Lower lobe of right lung (tissue), 2 donors: ENCODE data around the gene ALAS1. TPM values are rescaled to one million over a fixed set of nuclear protein-coding genes. Genes with fewer than 3 reads are reported as not detected.

ENCODE experiments used
- ATAC-seq, 2 donors: fragments of 200-7000 bp; cut with Tn5 transposase; one replicate each; pipeline ENCODE4 v1.9.1; 2020 to 2022; ENCODE audit warnings: mild to moderate bottlenecking in 2 of 2, moderate library complexity in 2 of 2
- DNase-seq: peaks from one replicate; pipeline ENCODE4 v3.0.0-alpha.2; 2020
- H3K27ac ChIP-seq: fragments of 200-600 bp; one replicate; pipeline ENCODE4 v1.8.0; 2022
- H3K27me3 ChIP-seq: fragments of 200-600 bp; one replicate; pipeline ENCODE4 v1.8.0; 2022; ENCODE audit warnings: low read depth
- H3K36me3 ChIP-seq: fragments of 200-600 bp; one replicate; pipeline ENCODE4 v1.8.0; 2022; ENCODE audit warnings: mild to moderate bottlenecking
- H3K4me1 ChIP-seq: fragments of 200-600 bp; one replicate; pipeline ENCODE4 v1.8.0; 2022
- H3K4me3 ChIP-seq: fragments of 200-600 bp; one replicate; pipeline ENCODE4 v1.8.0; 2022; ENCODE audit warnings: mild to moderate bottlenecking
- H3K9me3 ChIP-seq: fragments of 200-600 bp; one replicate; pipeline ENCODE4 v1.8.0; 2022
- CTCF ChIP-seq: fragments of 200-600 bp; IDR thresholded peaks from one replicate; pipeline ENCODE4 v1.8.0; 2022; ENCODE audit warnings: antibody characterized with exemption, mild to moderate bottlenecking
- intact Hi-C: fragments of 100-400 bp; cut with DNase I; formaldehyde crosslinking; loops from one replicate; pipeline ENCODE4 v1.11.0; 2022
- total RNA-seq: library from RNA; stranded (reverse); fragmentation: NEBNext Ultra II Directional; extraction: Animal tissue kit (Norgen Biotek cat#: 25700); gene quantifications from one replicate; pipeline ENCODE4 v1.2.1, GENCODE V29; 2021
- donor health status: DM: no; HTN: yes; CAD: no; lungs with severe emphysema.

The ALAS1 gene
- total RNA-seq, 1 donor from 2014 or later: 103 TPM

- peak; percentile 81 for DNase-seq
- intact Hi-C loops: no loop called here
- H3K4me3 ChIP-seq: no peak overlapping the region
Measured at GRCh38 chr3:52216585-52217408, 18.8 kb downstream of the ALAS1 start.

GRCh38 chr3:52217409-52217805 is 19.4 kb downstream of the ALAS1 start:
- Histone ChIP-seq H3K9me3 (no peaks in the 10 kb centered on the region), H3K4me1 (peaks cover 63% of the 10 kb centered on the region), H3K27me3 (no peaks in the 10 kb centered on the region), H3K27ac (peak overlapping the region; percentile 81), H3K4me3 (no peak overlapping the region), H3K36me3 (peaks cover 37% of the 10 kb centered on the region)
- intact Hi-C loops: no loop called here
- ATAC-seq: no peak
- no peak for TF ChIP-seq CTCF
- DNase-seq: no peak

More at GRCh38 chr3:52216585-52217408, 18.8 kb downstream of the ALAS1 start:
- peaks cover 59% of the 10 kb centered on the region for H3K4me1 ChIP-seq
- peak; percentile 86 to 89 for ATAC-seq
- no peak for TF ChIP-seq CTCF
- peak overlapping the region; percentile 81 for H3K27ac ChIP-seq
- no peaks in the 10 kb centered on the region for H3K9me3 ChIP-seq
- H3K27me3 ChIP-seq: no peaks in the 10 kb centered on the region
- peaks cover 43% of the 10 kb centered on the region for H3K36me3 ChIP-seq

GRCh38 chr3:52218026-52218425 is 20.1 kb downstream of the ALAS1 start:
- ATAC-seq (no peak), DNase-seq (no peak)
- Histone ChIP-seq H3K36me3 (peaks cover 30% of the 10 kb centered on the region), H3K27ac (peak overlapping the region; percentile 81), H3K4me1 (peaks cover 63% of the 10 kb centered on the region), H3K4me3 (no peak overlapping the region), H3K9me3 (no peaks in the 10 kb centered on the region), H3K27me3 (no peaks in the 10 kb centered on the region)
- TF ChIP-seq CTCF: no peak
- intact Hi-C loops: no loop called here

- H3K27ac ChIP-seq: peak overlapping the region; percentile 81
- H3K4me1 ChIP-seq: peaks cover 63% of the 10 kb centered on the region
- no peak overlapping the region for H3K4me3 ChIP-seq
- intact Hi-C loops: no loop called here
- H3K27me3 ChIP-seq: no peaks in the 10 kb centered on the region
- peaks cover 26% of the 10 kb centered on the region for H3K36me3 ChIP-seq
- no peak for ATAC-seq
- no peak for TF ChIP-seq CTCF
- H3K9me3 ChIP-seq: no peaks in the 10 kb centered on the region
- no peak for DNase-seq
Measured at GRCh38 chr3:52218454-52218853, 20.5 kb downstream of the ALAS1 start.

GRCh38 chr3:52218937-52219650 is 21.1 kb downstream of the ALAS1 start:
- Histone ChIP-seq H3K4me1 (peaks cover 63% of the 10 kb centered on the region), H3K27me3 (no peaks in the 10 kb centered on the region), H3K27ac (peak overlapping the region; percentile 81), H3K36me3 (peaks cover 20% of the 10 kb centered on the region), H3K9me3 (no peaks in the 10 kb centered on the region), H3K4me3 (no peak overlapping the region)
- peak; percentile 73 for DNase-seq
- ATAC-seq: peak; percentile 49 to 50
- intact Hi-C loops: no loop called here
- TF ChIP-seq CTCF: no peak
